Fibroblast of mammary gland (primary cell): Measurements from ENCODE around the gene MSLN.

Source experiments
- DNase-seq: peaks from one replicate; pipeline ENCODE4 v3.0.0-alpha.2; 2010; ENCODE audit warnings: low read depth
- H3K4me3 ChIP-seq: 2 replicates; pipeline ENCODE4 v1.5.1; 2011; ENCODE audit warnings: low read depth, mild to moderate bottlenecking, low read length, moderate library complexity; ENCODE audit not compliant: control insufficient read depth
- CTCF ChIP-seq: conservative IDR thresholded peaks from 2 replicates; pipeline ENCODE4 v1.5.1; 2011; ENCODE audit warnings: low read depth, low read length, inconsistent platforms; ENCODE audit not compliant: control insufficient read depth, insufficient read depth

The MSLN gene

GRCh38 chr16:813204-813915 is 52.8 kb downstream of the MSLN start:
- no peak overlapping the region for H3K4me3 ChIP-seq
- peak; percentile 20 for DNase-seq
- TF ChIP-seq CTCF = peak; percentile 41

- no peak for TF ChIP-seq CTCF
- H3K4me3 ChIP-seq = no peak overlapping the region
- DNase-seq = no peak
Measured at GRCh38 chr16:813916-814412, 53.4 kb downstream of the MSLN start.

- peak; percentile 28 for DNase-seq
- H3K4me3 ChIP-seq = no peak overlapping the region
- TF ChIP-seq CTCF = no peak
Measured at GRCh38 chr16:814974-815373, 54.4 kb downstream of the MSLN start.

- TF ChIP-seq CTCF = no peak
- no peak for DNase-seq
- H3K4me3 ChIP-seq = no peak overlapping the region
Measured at GRCh38 chr16:815861-816260, 55.3 kb downstream of the MSLN start.

- DNase-seq = no peak
- H3K4me3 ChIP-seq = no peak overlapping the region
- no peak for TF ChIP-seq CTCF
Measured at GRCh38 chr16:817001-817906, 56.7 kb downstream of the MSLN start.

GRCh38 chr16:818132-818531 is 57.6 kb downstream of the MSLN start:
- TF ChIP-seq CTCF = no peak
- DNase-seq = no peak
- H3K4me3 ChIP-seq = no peak overlapping the region
